ENCODE data around the gene TRMU.

TRMU gene

DNA sequence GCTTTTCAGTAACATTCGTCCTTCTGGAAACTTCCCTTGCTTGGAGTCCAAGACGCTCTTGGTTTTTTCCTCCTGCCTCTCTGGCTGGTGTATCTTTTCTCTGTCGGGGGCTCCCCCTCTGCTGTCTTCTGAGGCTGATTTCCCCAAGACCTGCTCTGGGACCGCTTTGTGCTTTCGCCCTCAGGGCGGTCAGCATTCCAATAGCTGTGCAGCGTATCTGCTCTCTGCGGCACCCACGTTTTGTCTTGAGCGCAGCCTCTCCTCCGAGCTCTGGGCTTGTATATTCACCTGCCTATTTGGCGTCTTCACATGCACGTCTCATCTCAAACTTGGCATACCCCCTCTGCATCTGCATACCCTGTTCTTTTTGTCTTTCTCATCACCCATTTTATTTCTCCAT is 36.4 kb upstream of the TRMU start:
- WGBS (ENCODE audit: extremely low coverage, insufficient coverage, low lambda C conversion rate), result no CpG with 5 or more reads among the region's 13 CpGs
- no peak for DNase-seq
- Histone ChIP-seq H3K56ac (ENCODE audit: low read length) (no peak overlapping the region), H3K23ac (ENCODE audit: low read length) (no peak overlapping the region), H3K4me3 (ENCODE audit: low read length) (no peak overlapping the region), H2BK120ac (ENCODE audit: low read depth, low read length) (no peak overlapping the region), H4K5ac (ENCODE audit: low read length) (no peak overlapping the region), H3K9ac (ENCODE audit: low read length) (no peak overlapping the region), H3K79me2 (ENCODE audit: control insufficient read depth, insufficient read depth, low read length) (peaks cover 34% of the 10 kb centered on the region), H3K27ac (ENCODE audit: low read depth, low read length) (no peak overlapping the region), H3K4me1 (ENCODE audit: control insufficient read depth, low read depth, low read length) (no peaks in the 10 kb centered on the region), H2BK15ac (replicated peaks; ENCODE audit: low read depth) (no peak overlapping the region), H3K79me1 (ENCODE audit: low read length) (peaks cover 29% of the 10 kb centered on the region), H2AK5ac (ENCODE audit: low read length) (no peak overlapping the region), H3K4ac (ENCODE audit: low read depth, low read length) (no peak overlapping the region), H4K8ac (ENCODE audit: low read depth, low read length) (no peak overlapping the region), H3K4me2 (ENCODE audit: low read length) (no peak overlapping the region), H3K18ac (ENCODE audit: low read length) (no peak overlapping the region), H3K36me3 (ENCODE audit: control insufficient read depth, insufficient read depth, low read length) (peaks cover 12% of the 10 kb centered on the region), H3K27me3 (ENCODE audit: insufficient read depth, low read length, poor library complexity) (no peaks in the 10 kb centered on the region), H2BK5ac (ENCODE audit: low read length) (no peak overlapping the region)

- Histone ChIP-seq H2BK5ac (ENCODE audit: low read length) (no peak overlapping the region), H3K27me3 (ENCODE audit: insufficient read depth, low read length, poor library complexity) (no peaks in the 10 kb centered on the region), H3K4me1 (ENCODE audit: control insufficient read depth, low read depth, low read length) (no peaks in the 10 kb centered on the region), H2AK5ac (ENCODE audit: low read length) (no peak overlapping the region), H3K79me2 (ENCODE audit: control insufficient read depth, insufficient read depth, low read length) (peaks cover 40% of the 10 kb centered on the region), H2BK15ac (replicated peaks; ENCODE audit: low read depth) (no peak overlapping the region), H3K23ac (ENCODE audit: low read length) (no peak overlapping the region), H3K36me3 (ENCODE audit: control insufficient read depth, insufficient read depth, low read length) (peaks cover 12% of the 10 kb centered on the region), H2BK120ac (ENCODE audit: low read depth, low read length) (no peak overlapping the region), H3K4me2 (ENCODE audit: low read length) (no peak overlapping the region), H4K8ac (ENCODE audit: low read depth, low read length) (no peak overlapping the region), H3K27ac (ENCODE audit: low read depth, low read length) (no peak overlapping the region), H3K56ac (ENCODE audit: low read length) (no peak overlapping the region), H3K9ac (ENCODE audit: low read length) (no peak overlapping the region), H3K4me3 (ENCODE audit: low read length) (no peak overlapping the region), H3K4ac (ENCODE audit: low read depth, low read length) (no peak overlapping the region), H4K5ac (ENCODE audit: low read length) (no peak overlapping the region), H3K79me1 (ENCODE audit: low read length) (peaks cover 30% of the 10 kb centered on the region), H3K18ac (ENCODE audit: low read length) (no peak overlapping the region)
- no CpG with 5 or more reads among the region's 7 CpGs for WGBS (ENCODE audit: extremely low coverage, insufficient coverage, low lambda C conversion rate)
- no peak for DNase-seq
Measured at GRCh38 chr22:46300491-46300890, 35.0 kb upstream of the TRMU start.

- no peak overlapping the region for H4K5ac ChIP-seq (ENCODE audit: low read length)
- H4K8ac ChIP-seq (ENCODE audit: low read depth, low read length), result no peak overlapping the region
- H3K27me3 ChIP-seq (ENCODE audit: insufficient read depth, low read length, poor library complexity), result no peaks in the 10 kb centered on the region
- peaks cover 14% of the 10 kb centered on the region for H3K36me3 ChIP-seq (ENCODE audit: control insufficient read depth, insufficient read depth, low read length)
- H2AK5ac ChIP-seq (ENCODE audit: low read length), result no peak overlapping the region
- no CpG with 5 or more reads among the region's 7 CpGs for WGBS (ENCODE audit: extremely low coverage, insufficient coverage, low lambda C conversion rate)
- H3K4me1 ChIP-seq (ENCODE audit: control insufficient read depth, low read depth, low read length), result no peaks in the 10 kb centered on the region
- H3K56ac ChIP-seq (ENCODE audit: low read length), result no peak overlapping the region
- H3K23ac ChIP-seq (ENCODE audit: low read length), result no peak overlapping the region
- H3K18ac ChIP-seq (ENCODE audit: low read length), result no peak overlapping the region
- no peak overlapping the region for H3K27ac ChIP-seq (ENCODE audit: low read depth, low read length)
- H3K4me2 ChIP-seq (ENCODE audit: low read length), result no peak overlapping the region
- no peak overlapping the region for H3K4ac ChIP-seq (ENCODE audit: low read depth, low read length)
- peaks cover 35% of the 10 kb centered on the region for H3K79me2 ChIP-seq (ENCODE audit: control insufficient read depth, insufficient read depth, low read length)
- H3K79me1 ChIP-seq (ENCODE audit: low read length), result peaks cover 28% of the 10 kb centered on the region
- no peak overlapping the region for H2BK120ac ChIP-seq (ENCODE audit: low read depth, low read length)
- no peak overlapping the region for H3K9ac ChIP-seq (ENCODE audit: low read length)
- no peak overlapping the region for H2BK15ac ChIP-seq (replicated peaks; ENCODE audit: low read depth)
- H2BK5ac ChIP-seq (ENCODE audit: low read length), result no peak overlapping the region
- H3K4me3 ChIP-seq (ENCODE audit: low read length), result no peak overlapping the region
- DNase-seq, result no peak
Measured at GRCh38 chr22:46303347-46303965, 32.1 kb upstream of the TRMU start.

GRCh38 chr22:46308283-46308988 is 27.1 kb upstream of the TRMU start:
- Histone ChIP-seq H3K79me2 (ENCODE audit: control insufficient read depth, insufficient read depth, low read length) (peaks cover 16% of the 10 kb centered on the region), H3K4me1 (ENCODE audit: control insufficient read depth, low read depth, low read length) (no peaks in the 10 kb centered on the region), H2AK5ac (ENCODE audit: low read length) (no peak overlapping the region), H2BK120ac (ENCODE audit: low read depth, low read length) (no peak overlapping the region), H3K56ac (ENCODE audit: low read length) (no peak overlapping the region), H3K4me3 (ENCODE audit: low read length) (no peak overlapping the region), H3K79me1 (ENCODE audit: low read length) (peaks cover 21% of the 10 kb centered on the region), H4K5ac (ENCODE audit: low read length) (no peak overlapping the region), H4K8ac (ENCODE audit: low read depth, low read length) (no peak overlapping the region), H3K4me2 (ENCODE audit: low read length) (no peak overlapping the region), H3K27ac (ENCODE audit: low read depth, low read length) (no peak overlapping the region), H3K23ac (ENCODE audit: low read length) (no peak overlapping the region), H3K4ac (ENCODE audit: low read depth, low read length) (no peak overlapping the region), H2BK5ac (ENCODE audit: low read length) (no peak overlapping the region), H3K36me3 (ENCODE audit: control insufficient read depth, insufficient read depth, low read length) (peaks cover 14% of the 10 kb centered on the region), H3K9ac (ENCODE audit: low read length) (no peak overlapping the region), H3K27me3 (ENCODE audit: insufficient read depth, low read length, poor library complexity) (no peaks in the 10 kb centered on the region), H2BK15ac (replicated peaks; ENCODE audit: low read depth) (no peak overlapping the region), H3K18ac (ENCODE audit: low read length) (no peak overlapping the region)
- no CpG with 5 or more reads among the region's 23 CpGs for WGBS (ENCODE audit: extremely low coverage, insufficient coverage, low lambda C conversion rate)
- DNase-seq, result no peak

- DNase-seq, result no peak
- H3K79me1 ChIP-seq (ENCODE audit: low read length), result peaks cover 15% of the 10 kb centered on the region
- H3K18ac ChIP-seq (ENCODE audit: low read length), result no peak overlapping the region
- no peak overlapping the region for H3K56ac ChIP-seq (ENCODE audit: low read length)
- no peak overlapping the region for H2AK5ac ChIP-seq (ENCODE audit: low read length)
- no peak overlapping the region for H3K23ac ChIP-seq (ENCODE audit: low read length)
- no peak overlapping the region for H3K4ac ChIP-seq (ENCODE audit: low read depth, low read length)
- H3K27me3 ChIP-seq (ENCODE audit: insufficient read depth, low read length, poor library complexity), result no peaks in the 10 kb centered on the region
- peaks cover 5% of the 10 kb centered on the region for H3K79me2 ChIP-seq (ENCODE audit: control insufficient read depth, insufficient read depth, low read length)
- H2BK5ac ChIP-seq (ENCODE audit: low read length), result no peak overlapping the region
- H4K5ac ChIP-seq (ENCODE audit: low read length), result no peak overlapping the region
- no peak overlapping the region for H3K9ac ChIP-seq (ENCODE audit: low read length)
- no CpG with 5 or more reads among the region's 15 CpGs for WGBS (ENCODE audit: extremely low coverage, insufficient coverage, low lambda C conversion rate)
- no peak overlapping the region for H4K8ac ChIP-seq (ENCODE audit: low read depth, low read length)
- no peaks in the 10 kb centered on the region for H3K4me1 ChIP-seq (ENCODE audit: control insufficient read depth, low read depth, low read length)
- no peak overlapping the region for H3K4me3 ChIP-seq (ENCODE audit: low read length)
- H2BK15ac ChIP-seq (replicated peaks; ENCODE audit: low read depth), result no peak overlapping the region
- peaks cover 17% of the 10 kb centered on the region for H3K36me3 ChIP-seq (ENCODE audit: control insufficient read depth, insufficient read depth, low read length)
- no peak overlapping the region for H3K4me2 ChIP-seq (ENCODE audit: low read length)
- H3K27ac ChIP-seq (ENCODE audit: low read depth, low read length), result no peak overlapping the region
- no peak overlapping the region for H2BK120ac ChIP-seq (ENCODE audit: low read depth, low read length)
Measured at GRCh38 chr22:46309526-46310085, 25.9 kb upstream of the TRMU start.
